HepG2 (cell line): ENCODE measurements around the gene FAM114A1. TPM values are rescaled to one million over a fixed set of nuclear protein-coding genes. Genes with fewer than 3 reads are reported as not detected.

Experiments
- ATAC-seq: fragments of 200-7000 bp; cut with Tn5 transposase; 3 replicates; pipeline ENCODE4 v1.9.1; 2020; ENCODE audit warnings: mild to moderate bottlenecking, moderate library complexity
- BruUV-seq: library from RNA; stranded (reverse); fragments of 400-500 nt; replicated peaks from 2 replicates; lab custom pipeline; 2021; lab: Mats Ljungman, UMichigan
- CTCF ChIA-PET: fragments of 300-600 bp; formaldehyde crosslinking; extraction: SDS; loops from one replicate; lab custom pipeline; 2021; ENCODE audit warnings: low total read pairs, inconsistent platforms, low intra/inter-chr PET ratio; lab: Yijun Ruan, JAX
- POLR2A ChIA-PET: fragments of 350-600 bp; sonication (Branson Sonifier 250); formaldehyde crosslinking; loops from one replicate; lab custom pipeline; 2020; ENCODE audit warnings: antibody characterized with exemption, inconsistent platforms; lab: Yijun Ruan, JAX
- DNase-seq: peaks from one replicate; pipeline ENCODE4 v3.0.0-alpha.2; 2015; ENCODE audit warnings: low spot score
- FAIRE-seq: peaks from 3 replicates; lab custom pipeline; 2011; peaks lifted over from hg19 to GRCh38; lab: Jason Lieb, UNC
- H2AFZ ChIP-seq: one replicate; pipeline ENCODE4 v1.6.1; 2011; ENCODE audit warnings: low read length, inconsistent platforms
- H3K27ac ChIP-seq: fragments of 300-600 bp; 3 replicates; pipeline ENCODE4 v1.8.0; 2011; ENCODE audit warnings: mixed run types, mild to moderate bottlenecking, mixed read lengths, low read length, inconsistent platforms; ENCODE audit not compliant: insufficient read depth; ENCODE audit errors: extremely low read length
- H3K27me3 ChIP-seq, 2 experiments: fragments of 200-600 bp in 1 of 2; 2 replicates in 1 of 2; 3 replicates in 1 of 2; pipeline versions ENCODE4 v1.6.0 to v1.8.0; 2011; ENCODE audit warnings: low read length in 2 of 2, mild to moderate bottlenecking in 2 of 2, moderate library complexity in 2 of 2, inconsistent platforms in 1 of 2; ENCODE audit not compliant: insufficient read depth in 2 of 2, control insufficient read depth in 1 of 2
- H3K36me3 ChIP-seq, 2 experiments: fragments of 200-600 bp in 1 of 2; replicated peaks in 1 of 2; 2 replicates in 1 of 2; 3 replicates in 1 of 2; pipeline versions ENCODE4 v1.5.1 to v1.8.0; 2011; ENCODE audit warnings: low read length in 2 of 2, inconsistent platforms in 1 of 2; ENCODE audit not compliant: insufficient read depth in 2 of 2, control insufficient read depth in 1 of 2
- H3K4me1 ChIP-seq: 2 replicates; pipeline ENCODE4 v1.5.1; 2012; ENCODE audit warnings: low read length, inconsistent platforms; ENCODE audit not compliant: insufficient read depth
- H3K4me2 ChIP-seq: 2 replicates; pipeline ENCODE4 v1.6.0; 2011; ENCODE audit warnings: low read depth, low read length, inconsistent platforms
- H3K4me3 ChIP-seq, 3 experiments: fragments of 200-600 bp in 1 of 3; sonication (generic), shearing (Covaris generic) in 1 of 3; replicated peaks in 1 of 3; 2 replicates each; pipeline ENCODE4 v1.5.1; 2011 to 2016; ENCODE audit warnings: low read length in 3 of 3, inconsistent platforms in 2 of 3, low read depth in 2 of 3, mild to moderate bottlenecking in 2 of 3, control low read depth in 1 of 3, mixed read lengths in 1 of 3; ENCODE audit not compliant: insufficient read depth in 1 of 3
- H3K79me2 ChIP-seq: one replicate; pipeline ENCODE4 v1.6.1; 2011; ENCODE audit warnings: low read length, inconsistent platforms; ENCODE audit not compliant: insufficient read depth
- H3K9ac ChIP-seq: 2 replicates; pipeline ENCODE4 v1.6.0; 2011; ENCODE audit warnings: mild to moderate bottlenecking, low read depth, low read length, inconsistent platforms; ENCODE audit not compliant: insufficient read depth
- H3K9me3 ChIP-seq: 2 replicates; pipeline ENCODE4 v1.5.1; 2012; ENCODE audit warnings: mild to moderate bottlenecking, low read length
- H4K20me1 ChIP-seq: 2 replicates; pipeline ENCODE4 v1.6.0; 2011; ENCODE audit warnings: inconsistent platforms, mild to moderate bottlenecking, low read length, moderate library complexity; ENCODE audit not compliant: insufficient read depth
- ATRX ChIP-seq: sonication (generic); formaldehyde crosslinking; IDR thresholded peaks from 2 replicates; pipeline ENCODE4 v1.4.0; 2020; ENCODE audit warnings: missing genetic modification reagents, borderline replicate concordance
- CTCF ChIP-seq: sonication (generic); formaldehyde crosslinking; IDR thresholded peaks from 2 replicates; pipeline ENCODE4 v1.5.0; 2020; ENCODE audit warnings: mild to moderate bottlenecking, missing genetic modification reagents, moderate library complexity
- HNRNPH1 ChIP-seq: fragments of 200-400 bp; formaldehyde crosslinking; optimal IDR thresholded peaks from 2 replicates; pipeline ENCODE3; 2017; ENCODE audit warnings: mild to moderate bottlenecking, low read depth, low read length
- IRF2 ChIP-seq: IDR thresholded peaks from 2 replicates; pipeline ENCODE4 v1.6.1; 2018; ENCODE audit warnings: missing genetic modification reagents, missing compliant biosample characterization
- MAX ChIP-seq: IDR thresholded peaks from 2 replicates; pipeline ENCODE4 v1.6.1; 2012; ENCODE audit warnings: inconsistent platforms
- MED8 ChIP-seq: sonication (generic); formaldehyde crosslinking; IDR thresholded peaks from 2 replicates; pipeline ENCODE4 v1.8.1; 2023; ENCODE audit warnings: mild to moderate bottlenecking, missing genetic modification reagents; ENCODE audit not compliant: insufficient replicate concordance
- MEF2D ChIP-seq: sonication (generic); formaldehyde crosslinking; IDR thresholded peaks from 2 replicates; pipeline ENCODE4 v1.5.1; 2020; ENCODE audit warnings: mild to moderate bottlenecking, missing genetic modification reagents
- NFE2 ChIP-seq: sonication (generic); formaldehyde crosslinking; IDR thresholded peaks from 2 replicates; pipeline ENCODE4 v1.4.0; 2020; ENCODE audit warnings: missing genetic modification reagents
- PHF20 ChIP-seq: sonication (generic); formaldehyde crosslinking; IDR thresholded peaks from 2 replicates; pipeline ENCODE4 v1.5.0; 2020; ENCODE audit warnings: mild to moderate bottlenecking, missing genetic modification reagents
- SAP130 ChIP-seq: IDR thresholded peaks from 2 replicates; pipeline ENCODE4 v1.6.1; 2016; ENCODE audit warnings: low read depth
- SETDB1 ChIP-seq: sonication (generic); formaldehyde crosslinking; IDR thresholded peaks from 2 replicates; pipeline ENCODE4 v1.5.1; 2020; ENCODE audit warnings: missing genetic modification reagents, mild to moderate bottlenecking, borderline replicate concordance
- SOX5 ChIP-seq: IDR thresholded peaks from 2 replicates; pipeline ENCODE4 v1.6.1; 2016; ENCODE audit warnings: borderline replicate concordance
- XRCC5 ChIP-seq: fragments of 200-400 bp; formaldehyde crosslinking; optimal IDR thresholded peaks from 2 replicates; pipeline ENCODE3; 2017; ENCODE audit warnings: mild to moderate bottlenecking, low read length
- ZBTB38 ChIP-seq: sonication (generic); formaldehyde crosslinking; IDR thresholded peaks from 2 replicates; pipeline ENCODE4 v1.5.1; 2020; ENCODE audit warnings: mild to moderate bottlenecking, missing genetic modification reagents
- ZNF235 ChIP-seq: sonication (generic); formaldehyde crosslinking; IDR thresholded peaks from 2 replicates; pipeline ENCODE4 v1.8.1; 2023; ENCODE audit warnings: mild to moderate bottlenecking, missing genetic modification reagents, borderline replicate concordance
- ZNF773 ChIP-seq: sonication (generic); formaldehyde crosslinking; IDR thresholded peaks from 2 replicates; pipeline ENCODE4 v1.4.0; 2020; ENCODE audit warnings: missing genetic modification reagents, borderline replicate concordance
- WGBS: methylation state at CpG from one replicate; pipeline ENCODE4 v1.1.6; 2017; ENCODE audit warnings: low lambda C conversion rate; 5-methylcytosine and 5-hydroxymethylcytosine counted together
- in situ Hi-C: cut with HindIII; loops from 2 replicates; pipeline ENCODE4 v1.10.0; 2017; ENCODE audit warnings: low pct_unique_long_range_greater_than_20kb; ENCODE audit not compliant: extremely low pct_ligation_motif_present
- intact Hi-C: fragments of 100-400 bp; cut with micrococcal nuclease; formaldehyde crosslinking; loops from one replicate; pipeline ENCODE4 v1.10.0; 2022; ENCODE audit not compliant: unreplicated experiment
- polyA plus RNA-seq, 8 experiments: library from polyadenylated mRNA; depleted of rRNA in 3 of 8; stranded (reverse) in 7 of 8; unstranded in 1 of 8; fragments of >200 nt; fragmentation: Illumina TruSeq in 4 of 8; extraction: Trizol in 4 of 8; gene quantifications; 2 replicates each; pipeline versions ENCODE4 v1.2.1 to v1.2.3, GENCODE V29; 2011 to 2016; ENCODE audit warnings: low read depth in 4 of 8, missing spikeins in 1 of 8, mixed read lengths in 1 of 8; ENCODE audit not compliant: insufficient read depth in 1 of 8
- total RNA-seq, 5 experiments: library from RNA; depleted of rRNA; stranded (reverse); fragments of >200 nt; fragmentation: Illumina TruSeq; extraction: Trizol; gene quantifications; 2 replicates each; pipeline ENCODE4 v1.2.3, GENCODE V29; 2016; ENCODE audit warnings: low read depth in 1 of 5
- TF ChIP-seq, protein P1 (sequence below): sonication (generic); formaldehyde crosslinking; IDR thresholded peaks from 2 replicates; pipeline ENCODE4 v1.8.1; 2023; ENCODE audit warnings: mild to moderate bottlenecking, missing genetic modification reagents
- TF ChIP-seq, protein P2 (sequence below): sonication (generic); formaldehyde crosslinking; IDR thresholded peaks from 2 replicates; pipeline ENCODE4 v1.4.0; 2020; ENCODE audit warnings: mild to moderate bottlenecking, missing genetic modification reagents
- TF ChIP-seq, protein P3 (sequence below): sonication (generic); formaldehyde crosslinking; IDR thresholded peaks from 2 replicates; pipeline ENCODE4 v1.4.0; 2020; ENCODE audit warnings: mild to moderate bottlenecking, low read depth, missing genetic modification reagents

The FAM114A1 gene
- total and polyA plus RNA-seq, 2 of the 13 experiments (the other 11 are each of a cell fraction or from before 2014, with no cell fraction given): 61.0 to 76.9 TPM

DNA sequence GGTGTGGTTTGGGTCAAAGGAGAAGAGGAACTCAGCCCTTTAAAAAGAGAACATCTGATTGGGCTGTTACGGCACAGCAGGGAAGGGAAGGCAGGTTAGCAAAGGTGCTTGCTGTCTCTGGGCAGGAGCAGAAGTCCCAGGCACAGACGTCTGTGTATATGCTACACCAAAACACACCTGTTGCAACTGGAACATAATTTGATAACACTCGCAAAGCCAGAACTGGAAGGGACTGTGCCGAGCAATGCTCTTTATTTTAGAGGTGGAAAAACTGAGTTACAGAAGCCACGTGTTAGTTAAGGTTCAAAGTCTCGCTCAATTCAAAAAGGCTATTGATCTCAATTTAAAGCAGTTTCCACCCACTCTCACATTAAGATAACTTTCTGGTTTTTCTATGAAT is 2.2 kb upstream of the FAM114A1 start (continued):
- TF ChIP-seq MEF2D (no peak), MAX (peak; percentile 39; the same call in 1 of the 2 replicates), SAP130 (0 out of 2 replicates have a peak, but pooled peaks have one; percentile 17), HNRNPH1 (no peak), ATRX (CRISPR knock-in tag) (no peak)
- TF ChIP-seq, protein P1, sequence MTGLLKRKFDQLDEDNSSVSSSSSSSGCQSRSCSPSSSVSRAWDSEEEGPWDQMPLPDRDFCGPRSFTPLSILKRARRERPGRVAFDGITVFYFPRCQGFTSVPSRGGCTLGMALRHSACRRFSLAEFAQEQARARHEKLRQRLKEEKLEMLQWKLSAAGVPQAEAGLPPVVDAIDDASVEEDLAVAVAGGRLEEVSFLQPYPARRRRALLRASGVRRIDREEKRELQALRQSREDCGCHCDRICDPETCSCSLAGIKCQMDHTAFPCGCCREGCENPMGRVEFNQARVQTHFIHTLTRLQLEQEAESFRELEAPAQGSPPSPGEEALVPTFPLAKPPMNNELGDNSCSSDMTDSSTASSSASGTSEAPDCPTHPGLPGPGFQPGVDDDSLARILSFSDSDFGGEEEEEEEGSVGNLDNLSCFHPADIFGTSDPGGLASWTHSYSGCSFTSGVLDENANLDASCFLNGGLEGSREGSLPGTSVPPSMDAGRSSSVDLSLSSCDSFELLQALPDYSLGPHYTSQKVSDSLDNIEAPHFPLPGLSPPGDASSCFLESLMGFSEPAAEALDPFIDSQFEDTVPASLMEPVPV: no peak

- peak overlapping the region; percentile 35 for H2AFZ ChIP-seq
- H3K27me3 ChIP-seq: no peaks in the 10 kb centered on the region
- H3K79me2 ChIP-seq: peaks cover 31% of the 10 kb centered on the region
- H3K9ac ChIP-seq: peak overlapping the region; percentile 98
- ATAC-seq (no peak), DNase-seq (no peak), FAIRE-seq (peak; percentile 49)
- peaks cover 4 to 5% of the 10 kb centered on the region in 2 experiments for H3K36me3 ChIP-seq
- WGBS: 29% methylated on average over 11 of the region's 11 CpGs
- in situ Hi-C loops (no loop called here), intact Hi-C loops (no loop called here)
- H3K4me3 ChIP-seq: peak overlapping the region; percentile 72 to 96 (median 86)
- ChIA-PET CTCF (no interaction called here), POLR2A (interaction anchor here (0.8 kb wide), 1 partner anchor 660 kb away, joined by 3 read pairs; the partner anchor contains the start of gene UGDH)
- no peaks in the 10 kb centered on the region for H3K9me3 ChIP-seq
- H3K27ac ChIP-seq: peak overlapping the region; percentile 75
- TSS peak; percentile 94 for BruUV-seq
- H4K20me1 ChIP-seq: no peaks in the 10 kb centered on the region
- H3K4me1 ChIP-seq: peaks cover 54% of the 10 kb centered on the region
- H3K4me2 ChIP-seq: peak overlapping the region; percentile 81
- TF ChIP-seq ZNF235 (CRISPR knock-in tag): no peak
- TF ChIP-seq ZBTB38 (CRISPR knock-in tag): no peak
- no peak for TF ChIP-seq PHF20 (CRISPR knock-in tag)
- no peak for TF ChIP-seq ZNF773
- peak; percentile 57 for TF ChIP-seq XRCC5
- 0 out of 2 replicates have a peak, but pooled peaks have one; percentile 3 for TF ChIP-seq CTCF (CRISPR knock-in tag)
- TF ChIP-seq MED8 (CRISPR knock-in tag): peak; percentile 32
- TF ChIP-seq, protein P2, sequence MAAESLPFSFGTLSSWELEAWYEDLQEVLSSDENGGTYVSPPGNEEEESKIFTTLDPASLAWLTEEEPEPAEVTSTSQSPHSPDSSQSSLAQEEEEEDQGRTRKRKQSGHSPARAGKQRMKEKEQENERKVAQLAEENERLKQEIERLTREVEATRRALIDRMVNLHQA (CRISPR knock-in tag): no peak
- 0 out of 2 replicates have a peak, but pooled peaks have one; percentile 10 for TF ChIP-seq SOX5 (CRISPR knock-in tag)
- 0 out of 2 replicates have a peak, but pooled peaks have one; percentile 69 for TF ChIP-seq SETDB1 (CRISPR knock-in tag)
- TF ChIP-seq NFE2 (CRISPR knock-in tag): no peak
- TF ChIP-seq IRF2 (CRISPR knock-in tag): no peak
- TF ChIP-seq, protein P3, sequence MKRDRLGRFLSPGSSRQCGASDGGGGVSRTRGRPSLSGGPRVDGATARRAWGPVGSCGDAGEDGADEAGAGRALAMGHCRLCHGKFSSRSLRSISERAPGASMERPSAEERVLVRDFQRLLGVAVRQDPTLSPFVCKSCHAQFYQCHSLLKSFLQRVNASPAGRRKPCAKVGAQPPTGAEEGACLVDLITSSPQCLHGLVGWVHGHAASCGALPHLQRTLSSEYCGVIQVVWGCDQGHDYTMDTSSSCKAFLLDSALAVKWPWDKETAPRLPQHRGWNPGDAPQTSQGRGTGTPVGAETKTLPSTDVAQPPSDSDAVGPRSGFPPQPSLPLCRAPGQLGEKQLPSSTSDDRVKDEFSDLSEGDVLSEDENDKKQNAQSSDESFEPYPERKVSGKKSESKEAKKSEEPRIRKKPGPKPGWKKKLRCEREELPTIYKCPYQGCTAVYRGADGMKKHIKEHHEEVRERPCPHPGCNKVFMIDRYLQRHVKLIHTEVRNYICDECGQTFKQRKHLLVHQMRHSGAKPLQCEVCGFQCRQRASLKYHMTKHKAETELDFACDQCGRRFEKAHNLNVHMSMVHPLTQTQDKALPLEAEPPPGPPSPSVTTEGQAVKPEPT (CRISPR knock-in tag): 0 out of 2 replicates have a peak, but pooled peaks have one; percentile 14
Measured at GRCh38 chr4:38866973-38867477, 581 bp upstream of the FAM114A1 start.
